ACHN (cell line): Measurements from ENCODE around the gene OSTF1.

Experiments
- DNase-seq: peaks from one replicate; pipeline ENCODE4 v3.0.0-alpha.2; 2015
- in situ Hi-C: cut with HindIII; loops from 2 replicates; pipeline ENCODE4 v1.10.0; 2017; ENCODE audit warnings: low sequenced_read_pairs, low pct_ligation_motif_present, low pct_unique_long_range_greater_than_20kb

OSTF1 gene

DNA sequence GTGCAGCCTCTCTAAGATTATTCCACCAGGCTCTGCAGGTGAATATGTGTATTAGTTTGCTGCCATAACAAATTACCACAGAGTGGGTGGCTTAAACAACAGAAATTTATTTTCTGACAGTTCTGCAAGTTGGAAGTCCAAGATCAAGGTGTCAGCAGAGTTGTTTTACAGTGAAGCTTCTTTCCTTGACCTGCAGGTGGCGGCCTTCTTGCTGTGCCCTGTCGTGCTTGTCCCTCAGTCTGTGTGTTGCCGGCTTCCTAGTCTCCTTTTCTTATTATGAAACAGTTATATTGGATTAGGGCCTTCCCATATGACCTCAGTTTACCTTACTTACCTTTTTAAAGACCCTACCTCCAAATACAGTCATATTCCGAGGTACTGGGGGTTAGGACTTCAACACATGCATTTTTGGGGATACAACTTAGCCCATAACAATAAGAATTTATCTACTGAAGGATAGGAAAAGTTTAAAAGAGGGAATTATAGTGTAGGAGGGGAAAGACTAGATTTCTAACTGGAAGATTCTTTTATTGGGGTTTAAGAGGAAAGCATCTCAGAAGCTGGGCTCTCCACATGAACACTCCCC lies 97.4 kb downstream of the OSTF1 start:
- in situ Hi-C loops = no loop called here
- DNase-seq = peak; percentile 35

DNA sequence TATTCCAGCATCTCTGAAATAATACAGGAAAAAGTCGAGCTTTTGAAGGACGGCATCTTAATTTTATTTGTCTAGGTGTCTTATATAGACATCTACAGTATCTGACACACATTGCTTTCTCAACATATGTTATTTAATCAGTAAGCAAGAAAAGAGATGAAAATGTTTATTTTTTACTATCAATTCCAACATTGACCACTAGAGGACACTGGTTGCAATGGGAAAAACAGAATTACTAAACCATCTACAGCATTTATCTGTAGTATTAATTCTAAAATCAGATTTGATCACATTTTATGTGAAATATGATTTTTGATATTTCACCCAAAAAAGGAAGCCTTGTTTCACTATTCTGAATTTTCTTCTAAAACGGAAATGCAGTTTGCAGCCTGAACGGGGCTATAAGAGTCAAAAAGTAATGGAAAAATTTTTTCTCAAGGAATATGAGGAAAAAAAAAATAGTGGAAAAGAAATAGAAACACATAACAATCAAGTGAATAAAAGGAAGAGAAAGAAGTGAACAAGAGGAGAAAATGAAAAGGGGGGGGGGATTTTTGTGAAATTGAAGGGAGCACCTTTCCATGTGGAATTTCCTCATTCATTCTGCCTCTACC lies 98.6 kb downstream of the OSTF1 start:
- DNase-seq = peak; percentile 20
- in situ Hi-C loops = no loop called here

DNA sequence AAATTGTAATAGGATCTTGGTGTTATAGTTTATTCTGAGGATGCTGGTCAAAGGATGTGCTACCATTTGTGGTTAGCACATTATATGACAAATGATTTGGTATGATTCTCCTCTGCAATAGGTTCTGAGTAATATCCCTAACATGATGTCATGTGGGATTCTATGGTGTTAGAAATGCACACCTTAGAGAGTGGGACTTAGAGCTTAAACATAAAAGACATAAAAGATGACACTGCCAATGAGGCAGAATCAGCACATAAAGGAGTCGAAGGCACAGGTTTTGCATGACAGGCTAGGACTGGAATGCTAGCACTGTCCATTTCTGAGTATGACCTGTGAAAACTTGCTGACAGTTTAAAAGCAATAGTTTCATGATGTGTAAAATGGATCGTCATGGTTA lies 100.4 kb downstream of the OSTF1 start:
- DNase-seq = no peak
- in situ Hi-C loops = no loop called here

DNA sequence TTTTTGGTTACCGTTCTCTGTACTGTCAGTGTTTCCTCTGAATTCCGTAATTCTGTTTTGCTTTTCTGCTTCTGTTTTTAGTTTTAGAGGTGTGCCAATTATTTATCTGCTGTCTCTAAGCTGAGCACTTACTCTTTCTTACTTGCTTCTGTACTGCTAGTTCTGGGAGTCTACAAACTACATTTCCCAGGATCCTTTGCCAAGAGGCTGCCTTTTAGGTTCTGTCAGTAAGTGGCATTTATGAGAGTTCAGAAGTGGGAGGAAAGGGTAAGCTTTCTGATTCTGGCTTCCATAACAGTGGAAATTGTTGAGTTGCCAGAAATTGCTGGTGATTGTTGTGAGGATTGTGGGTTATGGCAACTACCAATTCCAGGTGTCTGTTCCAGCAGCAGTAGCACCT lies 102.4 kb downstream of the OSTF1 start:
- DNase-seq = no peak
- in situ Hi-C loops = no loop called here
